ENCODE measurements around the gene TMEM181.

The TMEM181 gene

GRCh38 chr6:158565482-158566040 is 5.7 kb downstream of the TMEM181 start:
- DNase-seq = no peak

- DNase-seq = no peak
Measured at GRCh38 chr6:158566207-158566818, 6.4 kb downstream of the TMEM181 start.

- DNase-seq = no peak
Measured at GRCh38 chr6:158567152-158567551, 7.3 kb downstream of the TMEM181 start.

GRCh38 chr6:158567871-158568401 is 8.0 kb downstream of the TMEM181 start:
- DNase-seq = no peak

GRCh38 chr6:158568549-158568948 is 8.7 kb downstream of the TMEM181 start:
- no peak for DNase-seq

GRCh38 chr6:158569036-158569435 is 9.1 kb downstream of the TMEM181 start:
- DNase-seq = no peak

- DNase-seq = no peak
Measured at GRCh38 chr6:158570681-158570962, 10.7 kb downstream of the TMEM181 start.

GRCh38 chr6:158571826-158572652 is 12.1 kb downstream of the TMEM181 start:
- DNase-seq = no peak

GRCh38 chr6:158572653-158573541 is 13.0 kb downstream of the TMEM181 start:
- DNase-seq = no peak

GRCh38 chr6:158573542-158573931 is 13.6 kb downstream of the TMEM181 start:
- no peak for DNase-seq

GRCh38 chr6:158574800-158575199 is 14.9 kb downstream of the TMEM181 start:
- no peak for DNase-seq

- no peak for DNase-seq
Measured at GRCh38 chr6:158575550-158575949, 15.7 kb downstream of the TMEM181 start.

GRCh38 chr6:158584236-158584651 is 24.4 kb downstream of the TMEM181 start:
- DNase-seq = no peak

- DNase-seq = no peak
Measured at GRCh38 chr6:158586652-158587051, 26.8 kb downstream of the TMEM181 start.

GRCh38 chr6:158589366-158589765 is 29.5 kb downstream of the TMEM181 start:
- DNase-seq = no peak

GRCh38 chr6:158591134-158591809 is 31.4 kb downstream of the TMEM181 start:
- DNase-seq = no peak

GRCh38 chr6:158591810-158592209 is 31.9 kb downstream of the TMEM181 start:
- DNase-seq = no peak

- DNase-seq = no peak
Measured at GRCh38 chr6:158593670-158594069, 33.8 kb downstream of the TMEM181 start.

- DNase-seq = no peak
Measured at GRCh38 chr6:158595223-158595622, 35.3 kb downstream of the TMEM181 start.

GRCh38 chr6:158596861-158597260 is 37.0 kb downstream of the TMEM181 start:
- DNase-seq = no peak

GRCh38 chr6:158597565-158597964 is 37.7 kb downstream of the TMEM181 start:
- no peak for DNase-seq

GRCh38 chr6:158599635-158600034 is 39.7 kb downstream of the TMEM181 start:
- DNase-seq = no peak
